Esophagus squamous epithelium (tissue), 5 donors: ENCODE measurements around the gene METRN. TPM values are rescaled to one million over a fixed set of nuclear protein-coding genes. Genes with fewer than 3 reads are reported as not detected.

Experiments used
- DNase-seq: peaks from one replicate; lab custom pipeline; 2025; lab: John Stamatoyannopoulos, UW
- H3K27ac ChIP-seq, 4 donors: fragments of 200-600 bp; sonication (generic); one replicate each; pipeline ENCODE4 v1.5.1; 2016 to 2019; ENCODE audit warnings: mild to moderate bottlenecking in 1 of 4
- H3K27me3 ChIP-seq, 4 donors: fragments of 200-600 bp; sonication (generic); 1 replicate in 3 of 4; 2 replicates in 1 of 4; pipeline versions ENCODE4 v1.5.1 to v1.6.0; 2017 to 2021; ENCODE audit warnings: antibody characterized with exemption in 1 of 4
- H3K36me3 ChIP-seq, 3 donors: fragments of 200-600 bp; sonication (generic); one replicate each; pipeline ENCODE4 v1.5.1; 2016 to 2019
- H3K4me1 ChIP-seq, 3 donors: fragments of 200-600 bp; sonication (generic); one replicate each; pipeline ENCODE4 v1.5.1; 2017 to 2019
- H3K4me3 ChIP-seq, 4 donors: fragments of 200-600 bp; sonication (generic); 1 replicate in 3 of 4; 2 replicates in 1 of 4; pipeline ENCODE4 v1.5.1; 2016 to 2019; ENCODE audit warnings: mild to moderate bottlenecking in 2 of 4, moderate library complexity in 1 of 4
- H3K9me3 ChIP-seq, 3 donors: fragments of 200-600 bp; sonication (generic); one replicate each; pipeline ENCODE4 v1.5.1; 2016 to 2019
- CTCF ChIP-seq, 6 experiments: fragments of 450-650 bp in 4 of 6; fragments of 200-600 bp in 2 of 6; sonication (generic) in 2 of 6; IDR thresholded peaks; one replicate each; pipeline ENCODE4 v1.5.1; 2016 to 2019; ENCODE audit warnings: antibody characterized with exemption in 6 of 6, mild to moderate bottlenecking in 4 of 6, moderate library complexity in 4 of 6
- POLR2A ChIP-seq, 4 donors: fragments of 450-650 bp; IDR thresholded peaks; one replicate each; pipeline ENCODE4 v1.6.1; 2017; ENCODE audit warnings: antibody characterized with exemption in 4 of 4, mild to moderate bottlenecking in 4 of 4, moderate library complexity in 3 of 4
- WGBS, 2 donors: methylation state at CpG; one replicate each; pipeline ENCODE4 v1.1.5; 2018; 5-methylcytosine and 5-hydroxymethylcytosine counted together
- intact Hi-C: fragments of 100-400 bp; cut with DNase I; formaldehyde crosslinking; loops from one replicate; pipeline ENCODE4 v1.15.0; 2022
- total RNA-seq, 4 donors: library from RNA; depleted of rRNA; stranded (reverse); fragments of >200 nt; gene quantifications; one replicate each; pipeline ENCODE4 v1.1.0, GENCODE V29; 2016
- donor health status: DM: yes; HTN: yes; CAD: no.

METRN gene
- total RNA-seq, 4 donors from 2014 or later = 4.2 to 12.7 (median 8.8) TPM

- WGBS, 2 donors = no CpG with 5 or more reads among the region's 38 CpGs
- peaks cover 11 to 25% (median 15%) of the 10 kb centered on the region in 3 donors for H3K36me3 ChIP-seq
Measured at GRCh38 chr16:680625-680945, 34.3 kb upstream of the METRN start.

GRCh38 chr16:680967-681745 lies 33.8 kb upstream of the METRN start:
- Histone ChIP-seq H3K27ac (peak overlapping the region; percentile 90 to 97 (median 94)), H3K36me3 (peaks cover 11 to 31% (median 15%) of the 10 kb centered on the region in 3 donors), H3K4me1 (peaks cover 62 to 88% (median 75%) of the 10 kb centered on the region in 3 donors), H3K4me3 (peak overlapping the region; percentile 69 to 98 (median 88)), H3K27me3 (peaks cover 0 to 22% (median 0%) of the 10 kb centered on the region in 4 donors), H3K9me3 (no peaks in the 10 kb centered on the region)
- intact Hi-C loops = no loop called here
- TF ChIP-seq POLR2A (IDR thresholded peaks at IDR 0.05) (no peak), CTCF (IDR thresholded peaks at IDR 0.05) (no peak)
- WGBS, 2 donors = 40 to 52% methylated on average over 2 to 18 of the region's 44 CpGs
- no peak for DNase-seq

More at GRCh38 chr16:680625-680945, 34.3 kb upstream of the METRN start:
- H3K27ac ChIP-seq = peak overlapping the region; percentile 90 to 97 (median 94)
- intact Hi-C loops = no loop called here
- no peaks in the 10 kb centered on the region for H3K9me3 ChIP-seq
- TF ChIP-seq CTCF (IDR thresholded peaks at IDR 0.05) = no peak
- TF ChIP-seq POLR2A (IDR thresholded peaks at IDR 0.05) = no peak
- peak overlapping the region; percentile 69 to 98 (median 88) for H3K4me3 ChIP-seq
- DNase-seq = no peak
- peaks cover 0 to 28% (median 0%) of the 10 kb centered on the region in 4 donors for H3K27me3 ChIP-seq
- H3K4me1 ChIP-seq = peaks cover 65 to 88% (median 76%) of the 10 kb centered on the region in 3 donors

- TF ChIP-seq POLR2A (IDR thresholded peaks at IDR 0.05) (no peak), CTCF (IDR thresholded peaks at IDR 0.05) (no peak)
- H3K27me3 ChIP-seq = peaks cover 0 to 15% (median 0%) of the 10 kb centered on the region in 4 donors
- no peak for DNase-seq
- WGBS, 2 donors = 50 to 55% methylated on average over 10 to 17 of the region's 28 CpGs
- peaks cover 54 to 88% (median 67%) of the 10 kb centered on the region in 3 donors for H3K4me1 ChIP-seq
- H3K9me3 ChIP-seq = no peaks in the 10 kb centered on the region
- peaks cover 15 to 38% (median 16%) of the 10 kb centered on the region in 3 donors for H3K36me3 ChIP-seq
- intact Hi-C loops = no loop called here
- peak overlapping the region in 2 of 4 donors; percentile 95 to 98 for H3K4me3 ChIP-seq
- H3K27ac ChIP-seq = peak overlapping the region in 2 of 4 donors; percentile 22 to 93
Measured at GRCh38 chr16:681746-682427, 33.0 kb upstream of the METRN start.

- TF ChIP-seq POLR2A (IDR thresholded peaks at IDR 0.05) (no peak), CTCF (IDR thresholded peaks at IDR 0.05) (no peak)
- intact Hi-C loops = no loop called here
- peaks cover 51 to 80% (median 61%) of the 10 kb centered on the region in 3 donors for H3K4me1 ChIP-seq
- peak overlapping the region; percentile 55 to 88 (median 65) for H3K4me3 ChIP-seq
- H3K27me3 ChIP-seq = peaks cover 0 to 6% (median 0%) of the 10 kb centered on the region in 4 donors
- H3K27ac ChIP-seq = peak overlapping the region in 3 of 4 donors; percentile 83 to 88 (median 85)
- 67 to 76% methylated on average over 7 to 12 of the region's 36 CpGs for WGBS, 2 donors
- H3K36me3 ChIP-seq = peaks cover 17 to 47% (median 19%) of the 10 kb centered on the region in 3 donors
- no peaks in the 10 kb centered on the region for H3K9me3 ChIP-seq
- no peak for DNase-seq
Measured at GRCh38 chr16:682493-683395, 32.2 kb upstream of the METRN start.
